Measurements from ENCODE around the gene PAX4.

- TF ChIP-seq, protein P1, sequence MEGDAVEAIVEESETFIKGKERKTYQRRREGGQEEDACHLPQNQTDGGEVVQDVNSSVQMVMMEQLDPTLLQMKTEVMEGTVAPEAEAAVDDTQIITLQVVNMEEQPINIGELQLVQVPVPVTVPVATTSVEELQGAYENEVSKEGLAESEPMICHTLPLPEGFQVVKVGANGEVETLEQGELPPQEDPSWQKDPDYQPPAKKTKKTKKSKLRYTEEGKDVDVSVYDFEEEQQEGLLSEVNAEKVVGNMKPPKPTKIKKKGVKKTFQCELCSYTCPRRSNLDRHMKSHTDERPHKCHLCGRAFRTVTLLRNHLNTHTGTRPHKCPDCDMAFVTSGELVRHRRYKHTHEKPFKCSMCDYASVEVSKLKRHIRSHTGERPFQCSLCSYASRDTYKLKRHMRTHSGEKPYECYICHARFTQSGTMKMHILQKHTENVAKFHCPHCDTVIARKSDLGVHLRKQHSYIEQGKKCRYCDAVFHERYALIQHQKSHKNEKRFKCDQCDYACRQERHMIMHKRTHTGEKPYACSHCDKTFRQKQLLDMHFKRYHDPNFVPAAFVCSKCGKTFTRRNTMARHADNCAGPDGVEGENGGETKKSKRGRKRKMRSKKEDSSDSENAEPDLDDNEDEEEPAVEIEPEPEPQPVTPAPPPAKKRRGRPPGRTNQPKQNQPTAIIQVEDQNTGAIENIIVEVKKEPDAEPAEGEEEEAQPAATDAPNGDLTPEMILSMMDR (IDR thresholded peaks at IDR 0.05) = no peak
- TF ChIP-seq POLR2AphosphoS5 (IDR thresholded peaks at IDR 0.05; ENCODE audit: low read depth, low read length) (no peak), MXI1 (IDR thresholded peaks at IDR 0.05; ENCODE audit: low read depth, low read length) (no peak), SMC3 (IDR thresholded peaks at IDR 0.05; ENCODE audit: low read depth, low read length) (no peak), TEAD4 (IDR thresholded peaks at IDR 0.05; ENCODE audit: borderline replicate concordance, insufficient read depth) (no peak), NRF1 (IDR thresholded peaks at IDR 0.05; ENCODE audit: low read depth, low read length) (no peak)
Observed at GRCh38 chr7:127618775-127619174, 833 bp upstream of the PAX4 start.
